ENCODE results near the gene IVNS1ABP.
"Not testable (repeated sequence)": the region's sequence is repeated elsewhere in the genome, so short reads cannot be mapped to it uniquely, and the experiment has no call there.

IVNS1ABP gene

GRCh38 chr1:185252404-185252803 is 64.6 kb downstream of the IVNS1ABP start:
- not testable (repeated sequence) for DNase-seq (ENCODE audit: low spot score)

- not testable (repeated sequence) for DNase-seq (ENCODE audit: low spot score)
These were observed 65.1 kb downstream of the IVNS1ABP start for GRCh38 chr1:185251928-185252327.

GRCh38 chr1:185250063-185250462 is 67.0 kb downstream of the IVNS1ABP start:
- no peak for DNase-seq (ENCODE audit: low spot score)

GRCh38 chr1:185249563-185249962 is 67.5 kb downstream of the IVNS1ABP start:
- DNase-seq (ENCODE audit: low spot score): no peak
